ENCODE results near the gene EMC1.
"Not testable (repeated sequence)": the region's sequence is repeated elsewhere in the genome, so short reads cannot be mapped to it uniquely, and the experiment has no call there.

Gene EMC1

GRCh38 chr1:19251305-19252196, at the start of gene EMC1, which contains the start of gene MRTO4:
EMC1 (minus strand) TSS chr1:19251524; CDS start chr1:19251509, 15 bp downstream.
MRTO4 (plus strand) TSS chr1:19251805; CDS start chr1:19251836, 31 bp downstream.
- DNase-seq = peak; percentile 63

GRCh38 chr1:19300211-19300610, 48.9 kb upstream of the EMC1 start:
- no peak for DNase-seq

- no peak for DNase-seq
These were observed 43.3 kb upstream of the EMC1 start for GRCh38 chr1:19294638-19295037.

GRCh38 chr1:19289244-19289643, 37.9 kb upstream of the EMC1 start:
- no peak for DNase-seq

GRCh38 chr1:19288324-19289241, 37.3 kb upstream of the EMC1 start, which contains the start of gene AKR7A3:
AKR7A3 (minus strand) TSS chr1:19288770; CDS start chr1:19288709, 61 bp downstream.
- DNase-seq = not testable (repeated sequence)

- DNase-seq = no peak
These were observed 36.3 kb upstream of the EMC1 start for GRCh38 chr1:19287436-19288185.

GRCh38 chr1:19285807-19286206, 34.5 kb upstream of the EMC1 start:
- not testable (repeated sequence) for DNase-seq

GRCh38 chr1:19285366-19285765, 34.0 kb upstream of the EMC1 start:
- DNase-seq = not testable (repeated sequence)

GRCh38 chr1:19284881-19285280, 33.6 kb upstream of the EMC1 start:
- DNase-seq = no peak

- no peak for DNase-seq
These were observed 32.6 kb upstream of the EMC1 start for GRCh38 chr1:19283891-19284290.

GRCh38 chr1:19274636-19275035, 23.3 kb upstream of the EMC1 start:
- no peak for DNase-seq

GRCh38 chr1:19273844-19274531, 22.7 kb upstream of the EMC1 start:
- DNase-seq = not testable (repeated sequence)

- DNase-seq = no peak
These were observed 22.0 kb upstream of the EMC1 start for GRCh38 chr1:19273106-19273843.

GRCh38 chr1:19272064-19272463, 20.7 kb upstream of the EMC1 start:
- DNase-seq = no peak

GRCh38 chr1:19270343-19270730, 19.0 kb upstream of the EMC1 start:
- not testable (repeated sequence) for DNase-seq

- not testable (repeated sequence) for DNase-seq
These were observed 18.4 kb upstream of the EMC1 start for GRCh38 chr1:19269427-19270342.

- DNase-seq = no peak
These were observed 17.1 kb upstream of the EMC1 start for GRCh38 chr1:19268445-19268844.

- DNase-seq = no peak
These were observed 11.4 kb upstream of the EMC1 start for GRCh38 chr1:19262744-19263143.

- no peak for DNase-seq
These were observed 10.7 kb upstream of the EMC1 start for GRCh38 chr1:19262047-19262446.

Data from GF-D8 (cell line).